Measurements from ENCODE around the gene GAREM1. TPM values are rescaled to one million over a fixed set of nuclear protein-coding genes. Genes with fewer than 3 reads are reported as not detected.

The GAREM1 gene
- total and polyA plus RNA-seq, 8 donors = 2.5 to 60.3 (median 16.2) TPM

DNA sequence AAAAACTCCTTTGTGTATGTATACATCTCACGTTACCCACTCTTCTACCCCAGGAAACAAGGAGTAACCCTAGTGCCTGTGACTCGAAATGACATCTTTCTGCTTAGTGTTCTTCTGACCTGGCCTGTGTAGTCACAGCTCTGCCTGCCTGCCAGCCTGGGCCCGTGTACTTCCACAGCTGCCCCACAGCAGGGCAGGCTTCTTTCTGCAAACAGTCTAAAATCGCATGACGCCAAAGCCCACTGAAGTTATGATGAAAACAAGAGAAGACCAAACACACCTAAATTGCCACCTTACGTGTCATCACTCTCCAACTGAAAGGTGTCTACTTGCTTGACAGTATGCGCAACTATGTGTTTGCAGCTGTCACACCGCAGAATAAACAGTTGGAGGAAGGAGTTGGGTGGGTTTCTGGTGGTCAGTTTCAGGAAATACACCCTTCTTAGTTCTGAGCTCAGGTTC, 1.5 kb downstream of the GAREM1 start:
- Histone ChIP-seq H3K27ac (peak overlapping the region; percentile 40 to 94 (median 89)), H3K9me3 (no peaks in the 10 kb centered on the region), H3K27me3 (no peaks in the 10 kb centered on the region), H3K36me3 (no peaks in the 10 kb centered on the region), H3K4me1 (peaks cover 8 to 52% (median 31%) of the 10 kb centered on the region in 4 donors), H3K4me3 (peak overlapping the region; percentile 71 to 92 (median 82))
- no peak for TF ChIP-seq POLR2A (IDR thresholded peaks at IDR 0.05)
- TF ChIP-seq POLR2AphosphoS5 (IDR thresholded peaks at IDR 0.05) = peak in 2 of 3 donors; percentile 21 to 24
- TF ChIP-seq EP300 (IDR thresholded peaks at IDR 0.05) = no peak
- TF ChIP-seq, protein P1, sequence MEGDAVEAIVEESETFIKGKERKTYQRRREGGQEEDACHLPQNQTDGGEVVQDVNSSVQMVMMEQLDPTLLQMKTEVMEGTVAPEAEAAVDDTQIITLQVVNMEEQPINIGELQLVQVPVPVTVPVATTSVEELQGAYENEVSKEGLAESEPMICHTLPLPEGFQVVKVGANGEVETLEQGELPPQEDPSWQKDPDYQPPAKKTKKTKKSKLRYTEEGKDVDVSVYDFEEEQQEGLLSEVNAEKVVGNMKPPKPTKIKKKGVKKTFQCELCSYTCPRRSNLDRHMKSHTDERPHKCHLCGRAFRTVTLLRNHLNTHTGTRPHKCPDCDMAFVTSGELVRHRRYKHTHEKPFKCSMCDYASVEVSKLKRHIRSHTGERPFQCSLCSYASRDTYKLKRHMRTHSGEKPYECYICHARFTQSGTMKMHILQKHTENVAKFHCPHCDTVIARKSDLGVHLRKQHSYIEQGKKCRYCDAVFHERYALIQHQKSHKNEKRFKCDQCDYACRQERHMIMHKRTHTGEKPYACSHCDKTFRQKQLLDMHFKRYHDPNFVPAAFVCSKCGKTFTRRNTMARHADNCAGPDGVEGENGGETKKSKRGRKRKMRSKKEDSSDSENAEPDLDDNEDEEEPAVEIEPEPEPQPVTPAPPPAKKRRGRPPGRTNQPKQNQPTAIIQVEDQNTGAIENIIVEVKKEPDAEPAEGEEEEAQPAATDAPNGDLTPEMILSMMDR (IDR thresholded peaks at IDR 0.05) = peak in 3 of 7 experiments; percentile 15 to 31 (median 22)
- WGBS, 5 donors = 9 to 13% (median 12%) methylated on average over 8 of the region's 8 CpGs
- intact Hi-C loops (cut with DNase I; ENCODE audit: low total_unique reads) = no loop called here
- DNase-seq = peak; percentile 49 to 80

GRCh38 chr18:32468147-32468845, 2.4 kb downstream of the GAREM1 start:
- no peak for TF ChIP-seq POLR2AphosphoS5 (IDR thresholded peaks at IDR 0.05)
- TF ChIP-seq EP300 (IDR thresholded peaks at IDR 0.05) = no peak
- TF ChIP-seq, protein P1 (IDR thresholded peaks at IDR 0.05) = no peak
- no peak for TF ChIP-seq POLR2A (IDR thresholded peaks at IDR 0.05)
- H3K36me3 ChIP-seq = no peaks in the 10 kb centered on the region
- intact Hi-C loops (cut with DNase I; ENCODE audit: low total_unique reads) = no loop called here
- H3K4me3 ChIP-seq = peak overlapping the region; percentile 71 to 92 (median 82)
- H3K27me3 ChIP-seq = no peaks in the 10 kb centered on the region
- H3K9me3 ChIP-seq = no peaks in the 10 kb centered on the region
- peak in 1 of 2 donors; percentile 25 for DNase-seq
- H3K27ac ChIP-seq = peak overlapping the region in 4 of 5 donors; percentile 86 to 94 (median 91)
- 12 to 21% (median 20%) methylated on average over 3 of the region's 3 CpGs for WGBS, 5 donors
- peaks cover 8 to 52% (median 31%) of the 10 kb centered on the region in 4 donors for H3K4me1 ChIP-seq

DNA sequence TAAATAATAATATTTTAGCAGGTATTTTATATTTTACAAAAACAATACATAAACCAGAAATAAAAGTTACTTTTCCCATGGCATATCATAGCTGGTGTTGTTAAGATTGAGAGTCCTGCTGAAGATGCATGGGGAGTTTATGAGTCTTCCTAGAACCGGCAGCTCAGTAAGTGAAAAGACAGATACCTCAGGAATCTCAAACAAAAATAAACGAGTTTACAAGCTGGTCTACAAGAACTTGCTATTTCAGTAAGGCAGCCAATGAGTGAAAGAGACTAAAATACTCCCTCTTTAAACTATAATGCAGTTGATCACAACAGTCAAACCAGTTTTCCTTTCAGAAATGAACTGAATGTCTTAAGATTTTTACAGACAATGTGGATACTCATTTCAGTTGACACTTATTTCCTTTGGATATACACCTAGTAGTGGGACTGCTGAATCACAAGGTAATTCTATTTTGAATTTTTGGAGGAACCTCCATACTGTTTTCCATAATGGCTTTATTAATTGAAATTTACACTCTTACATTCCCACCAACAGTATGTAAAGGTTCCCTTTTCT, 8.9 kb downstream of the GAREM1 start:
- intact Hi-C loops (cut with DNase I; ENCODE audit: low total_unique reads) = no loop called here
- no peaks in the 10 kb centered on the region for H3K27me3 ChIP-seq
- DNase-seq = no peak
- H3K9me3 ChIP-seq = no peaks in the 10 kb centered on the region
- peaks cover 0 to 43% (median 7%) of the 10 kb centered on the region in 4 donors for H3K4me1 ChIP-seq
- H3K27ac ChIP-seq = no peak overlapping the region
- no peaks in the 10 kb centered on the region for H3K36me3 ChIP-seq
- WGBS, 5 donors = 55 to 72% (median 70%) methylated on average over 2 of the region's 2 CpGs
- H3K4me3 ChIP-seq = no peak overlapping the region
- TF ChIP-seq EP300 (IDR thresholded peaks at IDR 0.05) (no peak), POLR2A (IDR thresholded peaks at IDR 0.05) (no peak), POLR2AphosphoS5 (IDR thresholded peaks at IDR 0.05) (no peak)
- TF ChIP-seq, protein P1 (IDR thresholded peaks at IDR 0.05) = no peak

GRCh38 chr18:32460171-32460731, 10.4 kb downstream of the GAREM1 start:
- H3K4me3 ChIP-seq = no peak overlapping the region

More at GRCh38 chr18:32460171-32460731, 10.4 kb downstream of the GAREM1 start:
- TF ChIP-seq EP300 (IDR thresholded peaks at IDR 0.05) (no peak), POLR2AphosphoS5 (IDR thresholded peaks at IDR 0.05) (no peak), POLR2A (IDR thresholded peaks at IDR 0.05) (no peak)
- TF ChIP-seq, protein P1 (IDR thresholded peaks at IDR 0.05) = no peak
- 60 to 78% (median 66%) methylated on average over 4 of the region's 4 CpGs for WGBS, 5 donors
- no peaks in the 10 kb centered on the region for H3K27me3 ChIP-seq
- no peaks in the 10 kb centered on the region for H3K36me3 ChIP-seq
- no peaks in the 10 kb centered on the region for H3K9me3 ChIP-seq
- intact Hi-C loops (cut with DNase I; ENCODE audit: low total_unique reads) = no loop called here
- peaks cover 0 to 40% (median 8%) of the 10 kb centered on the region in 4 donors for H3K4me1 ChIP-seq
- no peak for DNase-seq
- no peak overlapping the region for H3K27ac ChIP-seq
